ENCODE results near the gene YPEL2. TPM values are rescaled to one million over a fixed set of nuclear protein-coding genes. Genes with fewer than 3 reads are reported as not detected.

The YPEL2 gene
- total and polyA plus RNA-seq, 2 of the 13 experiments (the other 11 are each of a cell fraction or from before 2014, with no cell fraction given) = 8.5 to 21.1 TPM

- TF ChIP-seq, protein P1, sequence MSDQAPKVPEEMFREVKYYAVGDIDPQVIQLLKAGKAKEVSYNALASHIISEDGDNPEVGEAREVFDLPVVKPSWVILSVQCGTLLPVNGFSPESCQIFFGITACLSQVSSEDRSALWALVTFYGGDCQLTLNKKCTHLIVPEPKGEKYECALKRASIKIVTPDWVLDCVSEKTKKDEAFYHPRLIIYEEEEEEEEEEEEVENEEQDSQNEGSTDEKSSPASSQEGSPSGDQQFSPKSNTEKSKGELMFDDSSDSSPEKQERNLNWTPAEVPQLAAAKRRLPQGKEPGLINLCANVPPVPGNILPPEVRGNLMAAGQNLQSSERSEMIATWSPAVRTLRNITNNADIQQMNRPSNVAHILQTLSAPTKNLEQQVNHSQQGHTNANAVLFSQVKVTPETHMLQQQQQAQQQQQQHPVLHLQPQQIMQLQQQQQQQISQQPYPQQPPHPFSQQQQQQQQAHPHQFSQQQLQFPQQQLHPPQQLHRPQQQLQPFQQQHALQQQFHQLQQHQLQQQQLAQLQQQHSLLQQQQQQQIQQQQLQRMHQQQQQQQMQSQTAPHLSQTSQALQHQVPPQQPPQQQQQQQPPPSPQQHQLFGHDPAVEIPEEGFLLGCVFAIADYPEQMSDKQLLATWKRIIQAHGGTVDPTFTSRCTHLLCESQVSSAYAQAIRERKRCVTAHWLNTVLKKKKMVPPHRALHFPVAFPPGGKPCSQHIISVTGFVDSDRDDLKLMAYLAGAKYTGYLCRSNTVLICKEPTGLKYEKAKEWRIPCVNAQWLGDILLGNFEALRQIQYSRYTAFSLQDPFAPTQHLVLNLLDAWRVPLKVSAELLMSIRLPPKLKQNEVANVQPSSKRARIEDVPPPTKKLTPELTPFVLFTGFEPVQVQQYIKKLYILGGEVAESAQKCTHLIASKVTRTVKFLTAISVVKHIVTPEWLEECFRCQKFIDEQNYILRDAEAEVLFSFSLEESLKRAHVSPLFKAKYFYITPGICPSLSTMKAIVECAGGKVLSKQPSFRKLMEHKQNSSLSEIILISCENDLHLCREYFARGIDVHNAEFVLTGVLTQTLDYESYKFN (CRISPR knock-in tag; conservative IDR thresholded peaks at IDR 0.05) = peak; percentile 100
- peak; percentile 88 for TF ChIP-seq ZXDC (CRISPR knock-in tag; IDR thresholded peaks at IDR 0.05)
- TF ChIP-seq, protein P2, sequence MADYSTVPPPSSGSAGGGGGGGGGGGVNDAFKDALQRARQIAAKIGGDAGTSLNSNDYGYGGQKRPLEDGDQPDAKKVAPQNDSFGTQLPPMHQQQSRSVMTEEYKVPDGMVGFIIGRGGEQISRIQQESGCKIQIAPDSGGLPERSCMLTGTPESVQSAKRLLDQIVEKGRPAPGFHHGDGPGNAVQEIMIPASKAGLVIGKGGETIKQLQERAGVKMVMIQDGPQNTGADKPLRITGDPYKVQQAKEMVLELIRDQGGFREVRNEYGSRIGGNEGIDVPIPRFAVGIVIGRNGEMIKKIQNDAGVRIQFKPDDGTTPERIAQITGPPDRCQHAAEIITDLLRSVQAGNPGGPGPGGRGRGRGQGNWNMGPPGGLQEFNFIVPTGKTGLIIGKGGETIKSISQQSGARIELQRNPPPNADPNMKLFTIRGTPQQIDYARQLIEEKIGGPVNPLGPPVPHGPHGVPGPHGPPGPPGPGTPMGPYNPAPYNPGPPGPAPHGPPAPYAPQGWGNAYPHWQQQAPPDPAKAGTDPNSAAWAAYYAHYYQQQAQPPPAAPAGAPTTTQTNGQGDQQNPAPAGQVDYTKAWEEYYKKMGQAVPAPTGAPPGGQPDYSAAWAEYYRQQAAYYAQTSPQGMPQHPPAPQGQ (CRISPR knock-in tag; IDR thresholded peaks at IDR 0.05; ENCODE audit: borderline replicate concordance) = peak; percentile 27; the same call in 1 of the 2 replicates
- TF ChIP-seq SIX4 (CRISPR knock-in tag; IDR thresholded peaks at IDR 0.05) = peak; percentile 77
- TF ChIP-seq GATAD1 (CRISPR knock-in tag; IDR thresholded peaks at IDR 0.05) = peak; percentile 69
- peak; percentile 52; the same call in 1 of the 2 replicates for TF ChIP-seq ZNF713 (CRISPR knock-in tag; IDR thresholded peaks at IDR 0.05)
- TF ChIP-seq NCOA2 (CRISPR knock-in tag; IDR thresholded peaks at IDR 0.05) = peak; percentile 97
- peak; percentile 92 for TF ChIP-seq PATZ1 (CRISPR knock-in tag; IDR thresholded peaks at IDR 0.05)
- no peak for TF ChIP-seq ZNF576 (CRISPR knock-in tag; IDR thresholded peaks at IDR 0.05)
- TF ChIP-seq ZNF558 (CRISPR knock-in tag; IDR thresholded peaks at IDR 0.05; ENCODE audit: borderline replicate concordance) = peak; percentile 97; the same call in 1 of the 2 replicates
- TF ChIP-seq ZNF605 (CRISPR knock-in tag; IDR thresholded peaks at IDR 0.05) = peak; percentile 84
- peak; percentile 27 for TF ChIP-seq DBP (CRISPR knock-in tag; IDR thresholded peaks at IDR 0.05; ENCODE audit: not compliant biosample characterization)
- TF ChIP-seq ZBTB25 (CRISPR knock-in tag; IDR thresholded peaks at IDR 0.05) = peak; percentile 82
- peak; percentile 99 for TF ChIP-seq ZEB1 (IDR thresholded peaks at IDR 0.05; ENCODE audit: insufficient replicate concordance, low read depth)
Observed at GRCh38 chr17:59366773-59367656, 35.6 kb downstream of the YPEL2 start (continued).
